HT1080 (cell line): ENCODE data around the gene ELFN2. TPM values are rescaled to one million over a fixed set of nuclear protein-coding genes. Genes with fewer than 3 reads are reported as not detected.
A peak's percentile ranks its signal among the peaks of the same experiment; 100 is the strongest.
"Not testable (repeated sequence)": the region's sequence is repeated elsewhere in the genome, so short reads cannot be mapped to it uniquely, and the experiment has no call there.

ENCODE experiments used
- DNase-seq: peaks from one replicate; pipeline ENCODE4 v3.0.0-alpha.2; 2015; ENCODE audit warnings: low read depth
- polyA plus RNA-seq, 2 experiments: library from polyadenylated mRNA; depleted of rRNA; stranded (reverse); fragments of >200 nt; gene quantifications; 2 replicates each; pipeline ENCODE4 v1.2.3, GENCODE V29; 2015
- total RNA-seq: library from RNA; depleted of rRNA; stranded (reverse); fragments of >200 nt; shearing (Covaris generic); gene quantifications from 2 replicates; pipeline ENCODE4 v1.2.3, GENCODE V29; 2014; rRNA removed

The ELFN2 gene, protein sequence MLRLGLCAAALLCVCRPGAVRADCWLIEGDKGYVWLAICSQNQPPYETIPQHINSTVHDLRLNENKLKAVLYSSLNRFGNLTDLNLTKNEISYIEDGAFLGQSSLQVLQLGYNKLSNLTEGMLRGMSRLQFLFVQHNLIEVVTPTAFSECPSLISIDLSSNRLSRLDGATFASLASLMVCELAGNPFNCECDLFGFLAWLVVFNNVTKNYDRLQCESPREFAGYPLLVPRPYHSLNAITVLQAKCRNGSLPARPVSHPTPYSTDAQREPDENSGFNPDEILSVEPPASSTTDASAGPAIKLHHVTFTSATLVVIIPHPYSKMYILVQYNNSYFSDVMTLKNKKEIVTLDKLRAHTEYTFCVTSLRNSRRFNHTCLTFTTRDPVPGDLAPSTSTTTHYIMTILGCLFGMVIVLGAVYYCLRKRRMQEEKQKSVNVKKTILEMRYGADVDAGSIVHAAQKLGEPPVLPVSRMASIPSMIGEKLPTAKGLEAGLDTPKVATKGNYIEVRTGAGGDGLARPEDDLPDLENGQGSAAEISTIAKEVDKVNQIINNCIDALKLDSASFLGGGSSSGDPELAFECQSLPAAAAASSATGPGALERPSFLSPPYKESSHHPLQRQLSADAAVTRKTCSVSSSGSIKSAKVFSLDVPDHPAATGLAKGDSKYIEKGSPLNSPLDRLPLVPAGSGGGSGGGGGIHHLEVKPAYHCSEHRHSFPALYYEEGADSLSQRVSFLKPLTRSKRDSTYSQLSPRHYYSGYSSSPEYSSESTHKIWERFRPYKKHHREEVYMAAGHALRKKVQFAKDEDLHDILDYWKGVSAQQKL
- 5.7 and 7.0 TPM in 2 replicates for total RNA-seq
- polyA plus RNA-seq (2015; cell fraction: cytosol; rRNA removed): 10.4 and 10.7 TPM in 2 replicates
- polyA plus RNA-seq (2015; cell fraction: nucleus; rRNA removed): 19.1 and 20.2 TPM in 2 replicates

DNA sequence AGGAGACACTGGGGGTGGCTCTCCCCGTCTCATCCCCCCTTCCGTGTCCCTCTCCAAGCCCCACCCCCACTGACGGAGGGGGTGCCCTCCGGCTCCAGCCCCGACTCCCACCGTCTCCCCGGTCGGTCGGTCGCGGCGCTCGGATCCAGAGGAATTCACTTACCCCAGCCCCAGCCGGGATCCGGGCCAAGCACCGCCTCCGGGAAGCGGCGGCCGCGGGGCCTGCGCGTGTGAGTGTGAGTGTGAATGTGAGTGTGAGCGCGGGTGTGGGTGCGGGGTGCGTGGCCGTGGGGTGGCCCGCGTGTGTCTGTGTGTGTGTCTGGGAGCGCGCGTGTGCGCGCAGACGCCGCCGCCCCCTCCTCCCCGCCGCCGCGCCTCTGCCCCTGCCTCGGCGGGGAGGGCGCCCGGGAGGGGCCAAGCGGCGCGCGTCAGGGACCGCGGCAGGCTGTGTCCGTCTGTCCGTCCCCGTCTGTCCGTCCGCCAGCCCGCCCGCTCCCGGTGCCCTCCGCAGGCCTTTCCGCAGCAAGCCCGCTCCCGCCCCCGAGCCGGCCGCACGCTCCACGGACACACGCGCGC lies at the start of gene ELFN2:
ELFN2 (minus strand) TSS at position 345 of the 576 bp plus-strand sequence. CDS start 51,945 bp downstream, outside the sequence.
- no peak for DNase-seq

DNA sequence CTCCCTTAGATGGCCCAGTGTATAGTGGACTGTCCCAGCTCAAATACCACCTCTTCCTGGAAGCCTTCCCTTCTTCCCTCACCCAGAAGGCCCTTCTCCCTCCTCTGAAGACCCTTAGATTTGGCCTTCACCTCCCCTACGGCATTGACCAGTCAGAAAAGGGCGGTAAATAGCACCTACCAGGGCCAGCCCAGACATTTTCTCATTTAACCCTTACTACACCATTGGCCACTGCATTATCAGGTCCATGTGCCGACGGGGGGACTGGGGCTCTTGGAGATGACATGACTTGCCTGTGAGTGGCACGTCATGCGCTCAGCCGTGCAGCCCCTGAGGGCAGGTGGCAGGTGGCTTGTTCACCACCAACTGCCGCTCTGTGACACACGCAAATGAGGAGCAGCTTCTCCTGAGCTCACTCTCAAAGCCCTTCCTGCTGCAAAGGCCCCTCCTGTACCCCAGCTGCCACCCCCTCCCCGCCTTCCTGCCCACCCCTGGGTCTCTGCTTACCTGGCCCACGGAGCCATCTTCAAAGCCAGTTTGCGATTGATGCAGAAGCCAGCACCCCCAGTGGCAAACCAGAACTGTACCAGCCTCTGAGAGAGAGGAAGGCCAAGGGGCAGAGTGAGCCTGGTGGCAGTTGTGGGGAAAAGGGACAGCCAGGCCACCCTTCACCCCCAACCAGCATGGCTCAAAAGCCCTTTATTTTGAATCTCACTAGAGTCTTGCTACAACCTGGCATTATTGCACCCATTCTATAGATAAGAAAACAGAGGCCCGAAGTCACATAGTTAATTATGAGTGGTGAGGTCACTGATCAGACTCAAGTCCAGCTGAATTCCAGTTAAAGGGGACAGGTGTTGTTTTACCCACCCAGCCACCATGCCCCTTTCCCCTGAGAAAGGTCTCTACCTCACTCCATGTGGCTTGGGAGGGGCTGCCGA lies 49.4 kb upstream of the ELFN2 start:
- DNase-seq: no peak

DNA sequence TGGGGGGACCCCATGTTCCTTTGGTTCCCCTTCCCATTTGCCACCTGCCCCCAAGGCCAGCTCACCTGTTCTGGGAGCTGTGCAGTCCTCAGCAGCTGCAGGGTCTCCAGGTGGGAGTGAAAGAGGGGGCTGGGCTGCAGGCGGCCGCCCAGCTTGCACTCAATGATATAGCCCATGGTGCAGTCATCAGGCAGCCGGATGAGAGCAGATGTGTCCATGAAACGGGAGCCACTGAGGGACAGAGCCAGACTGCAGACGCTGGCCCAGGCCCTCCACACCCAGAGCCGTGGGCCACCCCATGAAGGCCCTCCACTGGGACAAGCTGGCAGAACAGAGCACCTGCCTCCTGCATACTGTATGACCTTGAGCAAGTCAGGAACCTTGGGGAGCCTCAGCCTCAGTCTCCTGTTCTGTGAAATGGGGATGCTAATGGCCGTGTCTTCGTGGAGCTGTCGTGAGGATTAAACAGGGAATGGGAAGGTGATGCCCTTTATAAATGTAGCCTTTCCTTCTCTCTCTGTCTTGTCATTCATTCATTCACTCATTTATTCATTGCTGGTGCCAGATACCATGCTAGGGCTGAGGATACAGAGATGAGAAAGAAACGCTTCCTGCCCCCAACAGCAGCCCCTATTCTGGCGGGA lies 47.3 kb upstream of the ELFN2 start:
- DNase-seq: no peak

DNA sequence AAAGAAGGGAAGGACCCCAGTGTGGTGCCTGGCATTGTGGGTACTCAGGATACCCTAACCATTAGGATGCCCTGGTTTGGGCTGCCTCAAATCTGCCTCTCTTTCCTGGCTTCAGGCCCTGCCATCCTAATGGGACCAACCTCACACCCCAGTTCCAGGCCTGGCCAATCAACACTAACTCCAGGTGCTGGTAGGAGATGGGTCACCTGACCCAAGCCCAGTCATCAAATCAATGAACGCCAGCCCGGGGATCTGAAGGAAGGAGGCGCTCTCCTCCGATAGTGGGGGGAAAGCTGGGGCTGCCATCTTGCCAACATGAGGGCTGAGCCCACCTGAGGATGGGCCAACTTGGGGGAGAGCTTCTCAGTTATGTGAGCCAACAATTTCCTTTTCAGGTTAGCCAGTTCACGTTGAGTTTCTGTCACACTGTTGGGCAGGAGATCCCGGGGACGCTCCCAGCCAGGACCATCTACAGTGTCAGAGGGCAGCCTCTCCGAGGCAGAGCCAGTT lies 46.2 kb upstream of the ELFN2 start:
- no peak for DNase-seq

DNA sequence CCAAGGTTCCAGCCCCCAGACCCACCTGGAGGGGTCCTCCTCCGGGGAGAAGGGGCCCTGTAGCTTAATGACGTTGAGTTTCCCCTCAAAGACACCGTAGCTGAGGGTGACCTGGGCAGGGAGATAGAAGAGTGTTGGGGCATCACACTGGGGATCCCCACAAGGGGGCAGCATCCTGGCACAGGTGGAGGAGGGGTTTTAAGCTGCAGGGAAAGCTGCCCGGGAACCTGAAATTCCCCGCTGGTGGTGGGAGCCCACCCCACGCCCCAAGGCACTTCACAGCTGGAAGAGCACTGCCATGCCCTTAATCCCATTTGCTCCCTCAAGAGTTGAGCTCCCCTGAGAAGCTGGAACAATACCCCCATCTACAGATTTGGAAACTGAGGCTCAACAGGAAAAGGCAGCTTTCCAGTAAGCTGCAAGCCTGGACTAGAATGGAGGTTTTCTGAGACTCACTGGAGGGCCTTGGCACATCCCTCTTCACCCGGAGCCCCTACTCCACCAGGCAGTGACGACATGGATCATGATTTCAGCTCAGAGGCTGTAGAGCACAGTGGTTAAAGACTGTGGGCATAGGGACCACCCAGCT lies 45.2 kb upstream of the ELFN2 start:
- DNase-seq: peak; percentile 37

DNA sequence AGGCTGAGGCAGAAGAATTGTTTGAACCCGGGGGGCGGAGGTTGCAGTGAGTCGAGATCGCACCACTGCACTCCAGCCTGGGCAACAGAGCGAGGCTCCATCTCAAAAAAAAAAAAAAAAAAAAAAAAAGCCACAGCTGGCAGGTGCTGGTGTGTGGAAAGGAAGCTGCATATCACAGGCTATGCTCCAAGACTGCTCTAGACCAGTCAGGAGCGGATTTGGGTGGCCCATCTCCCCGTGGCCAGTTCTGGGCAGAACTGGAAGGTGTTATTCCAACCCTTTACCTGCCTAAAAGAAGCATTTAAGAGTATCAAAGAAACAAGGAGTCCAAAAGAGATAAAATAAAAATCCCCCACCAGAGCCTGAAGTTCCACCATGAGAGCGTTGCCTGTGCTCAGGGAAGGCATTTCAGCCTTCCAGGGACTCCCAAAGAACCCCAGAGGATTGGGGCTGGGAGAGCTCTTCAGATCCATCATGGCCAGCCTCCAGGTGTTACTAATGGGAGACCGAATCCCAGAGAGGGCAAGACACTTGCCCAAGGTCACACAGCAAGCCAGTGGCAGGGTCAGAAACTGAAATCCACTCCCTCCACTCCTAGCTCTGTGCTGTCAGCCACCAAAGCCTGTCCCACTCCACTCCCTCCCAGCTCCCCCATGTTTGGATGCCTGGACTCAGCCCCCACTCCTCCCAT lies 44.6 kb upstream of the ELFN2 start:
- no peak for DNase-seq

DNA sequence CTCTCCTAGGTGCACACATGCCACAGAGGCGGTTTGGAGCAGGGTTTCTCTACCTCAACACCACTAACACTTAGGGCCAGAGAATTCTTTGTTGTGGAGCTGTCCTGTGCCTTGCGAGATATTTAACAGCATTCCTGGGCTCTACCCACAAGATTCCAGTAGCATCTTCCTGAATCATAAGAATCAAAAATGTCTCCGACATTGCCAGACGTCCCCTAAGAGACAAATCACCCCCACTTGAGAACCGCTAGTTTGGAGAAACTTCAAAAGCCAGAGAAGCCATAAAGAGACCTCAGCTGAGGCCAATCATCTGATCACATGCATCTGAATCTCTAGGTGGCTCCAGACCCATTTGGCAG lies 42.8 kb upstream of the ELFN2 start:
- DNase-seq: no peak

DNA sequence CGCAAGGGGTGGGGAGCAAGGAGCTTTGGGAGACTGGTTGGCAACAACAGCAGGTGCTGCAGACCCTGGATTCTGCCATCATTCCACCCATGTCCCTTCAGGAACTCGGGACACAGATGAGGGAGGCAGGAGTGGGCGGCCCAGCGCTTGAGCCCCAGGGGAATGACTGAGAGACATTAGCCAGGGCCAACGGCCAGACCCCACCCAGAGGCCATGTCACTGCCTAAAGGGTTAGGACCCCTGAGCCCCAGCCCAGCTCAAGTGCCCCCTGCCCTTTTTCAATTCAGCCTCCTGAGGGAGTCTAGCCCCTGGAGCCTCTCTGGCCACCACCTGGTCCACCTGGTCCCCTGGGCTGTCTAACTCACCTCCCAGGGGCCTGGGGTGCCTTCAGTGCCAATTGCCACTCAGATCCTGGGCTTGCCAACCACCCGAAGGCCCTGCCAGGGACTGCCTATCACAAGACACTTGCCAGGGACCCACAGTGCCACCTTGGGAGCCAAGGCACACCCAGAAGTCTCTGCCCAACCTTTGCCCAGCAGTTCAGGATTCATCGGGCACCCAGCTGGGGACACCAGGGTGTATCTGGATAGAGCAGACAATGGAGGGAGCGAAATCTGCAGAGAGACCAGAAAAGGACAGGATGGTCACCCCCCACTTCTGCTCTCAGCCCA lies 42.3 kb upstream of the ELFN2 start:
- no peak for DNase-seq

DNA sequence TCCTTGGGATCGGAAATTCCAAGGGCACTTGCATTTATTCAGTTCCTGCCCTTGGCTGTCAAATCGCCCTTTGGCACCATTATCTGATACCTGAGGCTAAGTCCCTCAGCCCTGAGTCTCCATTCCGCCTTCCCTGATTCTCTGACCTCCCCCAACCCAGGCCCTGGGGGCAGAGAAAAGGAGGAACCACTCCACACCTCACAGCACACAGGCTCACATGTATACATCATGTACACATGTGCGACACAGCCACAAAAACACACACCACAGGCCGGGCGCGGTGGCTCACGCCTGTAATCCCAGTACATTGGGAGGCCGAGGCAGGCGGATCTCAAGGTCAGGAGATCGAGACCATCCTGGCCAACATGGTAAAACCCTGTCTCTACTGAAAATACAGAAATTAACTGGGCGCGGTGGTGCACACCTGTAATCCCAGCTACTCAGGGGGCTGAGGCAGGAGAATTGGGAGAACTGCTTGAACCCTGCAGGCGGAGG lies 41.0 kb upstream of the ELFN2 start:
- DNase-seq: not testable (repeated sequence)

DNA sequence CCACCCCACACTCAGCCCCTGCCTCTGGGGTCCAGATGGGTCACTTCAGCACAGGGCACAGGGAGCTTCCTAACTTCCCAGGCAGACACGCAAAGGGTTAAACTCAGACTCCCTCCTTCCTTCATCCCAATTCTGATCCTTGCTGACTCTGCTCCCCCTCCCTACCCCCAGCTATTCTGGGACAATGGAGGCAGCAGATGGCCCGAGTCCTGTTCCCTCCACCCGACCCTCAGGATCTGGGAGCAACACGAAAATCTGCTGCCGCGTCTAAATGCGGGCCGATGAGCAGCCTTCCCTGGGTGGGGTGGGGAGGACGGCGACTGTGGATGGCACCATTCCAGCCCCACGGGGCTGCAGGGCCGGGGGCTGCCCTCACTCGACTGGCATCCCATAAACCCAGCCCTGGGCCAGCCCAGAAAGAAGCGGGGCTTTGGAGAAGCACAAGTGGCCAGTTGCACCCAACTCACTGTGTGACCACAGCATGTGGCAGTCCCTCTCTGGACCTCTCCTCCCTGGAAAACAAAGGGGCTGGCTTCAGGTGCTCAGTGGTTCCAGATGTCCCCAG lies 40.2 kb upstream of the ELFN2 start:
- no peak for DNase-seq

DNA sequence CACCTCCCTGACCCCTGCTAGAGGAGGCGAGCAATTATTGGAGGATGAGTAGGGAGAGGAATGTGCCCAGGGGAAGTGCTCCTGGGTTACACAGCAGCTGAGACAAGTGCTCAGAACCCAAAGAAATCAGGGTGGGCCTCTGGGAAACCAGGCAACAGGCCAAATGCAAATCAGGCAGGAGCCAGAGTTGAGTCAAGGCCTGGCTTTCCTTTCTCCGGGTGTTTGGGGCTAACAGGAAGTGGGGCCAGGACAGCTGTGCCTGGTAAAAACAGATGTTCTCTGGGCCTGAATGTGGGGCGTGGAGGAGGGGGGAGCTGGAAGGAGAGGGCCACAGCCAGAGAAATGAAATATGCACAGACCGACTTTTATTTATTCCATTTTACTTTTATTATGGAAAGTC lies 36.9 kb upstream of the ELFN2 start:
- DNase-seq: peak; percentile 41

DNA sequence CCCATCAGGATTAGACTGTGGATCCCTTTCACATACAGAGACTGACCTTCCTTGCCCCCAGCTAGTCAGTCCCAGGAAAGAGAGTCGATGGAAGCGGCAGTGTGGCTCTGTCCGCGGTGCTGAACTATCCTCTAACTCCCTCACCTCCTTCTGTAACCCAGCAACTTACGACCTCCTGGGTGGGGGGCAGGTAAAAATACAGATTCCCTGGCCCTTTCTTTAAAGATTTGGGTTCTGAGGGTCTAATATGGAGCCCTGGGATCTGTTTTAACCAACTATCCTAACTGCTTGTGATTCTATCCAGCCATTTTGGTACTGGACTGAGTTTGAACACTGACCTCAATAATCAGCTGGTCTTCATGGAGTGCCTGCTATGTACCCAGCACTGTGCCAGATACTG lies 35.7 kb upstream of the ELFN2 start:
- no peak for DNase-seq

DNA sequence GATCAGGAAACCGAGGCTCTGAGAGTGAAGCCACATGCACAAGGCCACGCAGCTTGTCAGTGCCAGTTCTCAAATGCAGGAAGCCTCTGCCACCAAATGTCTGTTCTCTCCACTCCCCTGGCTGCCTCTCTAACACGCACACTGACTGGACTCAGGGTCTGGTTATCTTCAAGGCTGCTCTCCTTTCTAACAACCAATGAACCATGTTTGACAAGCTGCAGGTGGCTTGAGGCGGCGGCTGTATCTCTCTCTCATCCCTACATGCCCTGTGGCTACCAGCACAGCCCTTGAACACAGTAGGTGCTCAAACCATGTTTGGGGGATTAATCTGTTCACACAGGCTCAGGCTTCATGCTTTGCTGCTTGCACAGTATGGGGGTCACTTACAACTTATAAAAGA lies 35.2 kb upstream of the ELFN2 start:
- no peak for DNase-seq

DNA sequence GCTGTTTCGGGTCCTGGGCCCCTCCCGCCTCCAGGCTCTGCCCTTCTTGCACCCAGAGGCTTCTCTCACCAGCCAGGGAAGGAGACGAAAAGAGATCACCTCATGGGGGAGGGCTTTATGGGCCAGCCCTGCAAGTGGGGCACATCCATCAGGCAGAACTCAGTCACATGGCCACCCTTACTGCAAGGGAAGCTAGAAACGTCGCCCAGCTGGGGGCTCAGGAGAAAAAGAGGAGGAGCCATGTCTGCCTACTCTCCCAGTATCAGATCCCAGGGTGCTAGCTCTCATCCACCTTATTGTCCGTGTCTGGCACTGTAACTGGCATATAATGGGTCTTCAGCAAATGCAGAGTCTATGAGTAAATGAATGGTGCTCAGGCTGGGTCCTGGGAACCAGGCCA lies 34.7 kb upstream of the ELFN2 start:
- DNase-seq: no peak

DNA sequence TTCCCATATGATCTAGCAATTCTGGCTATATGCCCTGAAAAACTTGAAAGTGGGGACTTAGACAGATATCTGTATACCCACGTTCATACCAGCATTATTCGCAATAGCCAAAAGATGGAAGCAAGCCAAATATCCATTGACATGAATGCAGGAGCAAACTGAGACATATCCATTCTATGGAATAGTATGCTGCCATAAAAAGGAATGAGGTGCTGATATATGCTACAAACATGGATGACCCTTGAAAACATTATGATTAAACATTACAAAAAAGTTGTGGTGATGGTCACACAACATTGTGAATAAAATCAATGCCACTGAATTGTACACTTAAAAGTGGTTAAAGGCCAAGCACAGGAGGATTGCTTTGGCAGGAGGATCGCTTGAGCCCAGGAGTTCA lies 33.4 kb upstream of the ELFN2 start:
- DNase-seq: no peak

DNA sequence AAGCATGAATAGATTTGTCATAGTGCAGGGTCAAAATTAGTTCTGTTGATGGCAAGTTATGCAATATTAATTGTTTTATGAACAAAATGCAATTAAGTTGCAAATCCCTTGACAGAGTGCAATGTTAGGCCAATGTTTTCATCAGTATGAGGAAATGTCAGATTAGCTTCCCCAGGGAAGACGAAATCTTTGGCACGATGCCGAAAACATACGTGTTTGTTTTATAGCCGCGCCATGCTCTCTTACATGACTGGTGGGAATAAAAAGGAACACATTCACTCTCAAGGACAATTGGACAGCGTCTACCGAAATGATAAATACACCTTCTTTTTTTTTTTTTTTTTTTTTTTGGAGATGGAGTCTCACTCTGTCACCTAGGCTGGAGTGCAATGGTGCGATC lies 31.9 kb upstream of the ELFN2 start:
- DNase-seq: no peak

DNA sequence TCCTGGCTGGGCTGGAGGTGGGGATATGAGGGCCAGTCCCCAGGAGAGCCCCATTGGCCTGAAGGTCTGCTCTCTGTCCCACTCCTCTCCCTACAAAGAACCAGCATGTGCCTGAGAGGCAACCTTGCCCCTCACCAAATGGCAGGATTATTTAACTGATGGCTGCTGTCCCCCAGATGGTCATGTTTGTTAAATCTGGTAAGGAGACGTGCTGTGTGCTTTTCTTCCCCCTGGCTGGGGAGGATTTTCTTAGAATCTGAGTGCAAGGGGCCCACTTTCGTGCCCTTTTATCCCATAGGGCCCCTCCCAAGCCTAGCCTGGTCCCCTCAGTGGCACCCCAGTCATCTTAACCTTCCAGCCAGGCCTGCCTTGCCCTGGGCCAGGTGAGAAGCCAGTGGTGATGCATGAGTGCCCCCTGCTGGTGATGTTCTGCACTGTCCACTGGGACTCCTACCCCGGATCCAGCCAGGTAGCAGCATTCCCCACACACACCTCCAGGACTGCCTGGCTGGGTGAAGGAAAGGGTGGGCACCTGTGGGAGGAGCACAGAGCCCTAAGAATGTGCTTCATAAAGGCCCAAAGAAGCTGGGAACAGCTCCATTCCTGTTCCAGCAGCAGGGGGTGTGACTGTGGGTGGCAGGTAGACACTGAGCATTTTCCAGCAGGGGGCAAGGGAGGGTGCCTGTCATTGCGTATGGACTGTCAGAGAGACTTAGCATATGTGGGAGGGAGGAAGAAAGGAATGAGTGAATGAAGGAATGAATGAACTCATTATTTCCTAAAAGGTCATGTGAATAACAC lies 30.0 kb upstream of the ELFN2 start:
- peak; percentile 68 for DNase-seq
